Panc1 (cell line): ENCODE measurements around the gene MCTP1.

ENCODE experiments used
- CTCF ChIP-seq: fragments of 450-650 bp; IDR thresholded peaks from 2 replicates; pipeline ENCODE4 v1.5.1; 2017; ENCODE audit warnings: mild to moderate bottlenecking
- REST ChIP-seq, 2 experiments: IDR thresholded peaks; 2 replicates each; pipeline ENCODE4 v1.6.1; 2011 to 2012; ENCODE audit warnings: low read depth in 2 of 2, control low read depth in 1 of 2, low read length in 1 of 2, mild to moderate bottlenecking in 1 of 2, moderate library complexity in 1 of 2; ENCODE audit not compliant: insufficient read depth in 1 of 2
- SIN3A ChIP-seq: IDR thresholded peaks from 2 replicates; pipeline ENCODE4 v1.6.1; 2012; ENCODE audit warnings: low read depth, mild to moderate bottlenecking, low read length, moderate library complexity, borderline replicate concordance; ENCODE audit not compliant: insufficient read depth
- TCF7L2 ChIP-seq: IDR thresholded peaks from 2 replicates; pipeline ENCODE4 v1.6.1; 2011; ENCODE audit warnings: mild to moderate bottlenecking, low read depth, low read length, inconsistent platforms

- TF ChIP-seq CTCF: no peak
- no peak for TF ChIP-seq REST (IDR thresholded peaks at IDR 0.05; ENCODE audit: insufficient read depth in 1 of 2, low read depth in 2 of 2, low read length in 1 of 2)
- TF ChIP-seq TCF7L2: no peak
- no peak for TF ChIP-seq SIN3A
Observed at GRCh38 chr5:95181644-95182043, 103.2 kb downstream of the MCTP1 start.
